Measurements from ENCODE around the gene ARHGEF11. TPM values are rescaled to one million over a fixed set of nuclear protein-coding genes. Genes with fewer than 3 reads are reported as not detected.

ARHGEF11 gene
- total and polyA plus RNA-seq, 10 donors, result 3.4 to 65.3 (median 42.7) TPM

GRCh38 chr1:156957634-156958033, 87.9 kb downstream of the ARHGEF11 start:
- H3K27me3 ChIP-seq (replicated peaks in 1 of 7), result no peaks in the 10 kb centered on the region
- no peak for DNase-seq
- H3K4me1 ChIP-seq, result peaks cover 0 to 12% (median 0%) of the 10 kb centered on the region in 6 donors
- TF ChIP-seq POLR2A (IDR thresholded peaks at IDR 0.05) (no peak), POLR2AphosphoS5 (IDR thresholded peaks at IDR 0.05) (no peak), CTCF (IDR thresholded peaks at IDR 0.05 in 8 of 11, conservative IDR thresholded peaks at IDR 0.05 in 3 of 11) (no peak)
- 78 to 95% (median 86%) methylated on average over 3 of the region's 3 CpGs for WGBS, 5 donors
- no peak overlapping the region for H3K4me3 ChIP-seq
- no peaks in the 10 kb centered on the region for H3K9me3 ChIP-seq
- intact Hi-C loops (cut with DNase I; ENCODE audit: low total_unique reads), result loop anchor here (10.0 kb wide), 1 partner anchor 77 kb away; no protein-coding TSS in a partner anchor
- no peak overlapping the region for H3K27ac ChIP-seq
- peaks cover 3 to 100% (median 50%) of the 10 kb centered on the region in 6 donors for H3K36me3 ChIP-seq

- TF ChIP-seq CTCF (IDR thresholded peaks at IDR 0.05 in 8 of 11, conservative IDR thresholded peaks at IDR 0.05 in 3 of 11), result no peak
- TF ChIP-seq POLR2A (IDR thresholded peaks at IDR 0.05), result no peak
- TF ChIP-seq POLR2AphosphoS5 (IDR thresholded peaks at IDR 0.05), result no peak
- intact Hi-C loops (cut with DNase I; ENCODE audit: low total_unique reads), result loop anchor here (10.0 kb wide), 1 partner anchor 78 kb away; no protein-coding TSS in a partner anchor
- no peak overlapping the region for H3K27ac ChIP-seq
- H3K36me3 ChIP-seq, result peaks cover 3 to 100% (median 54%) of the 10 kb centered on the region in 6 donors
- no peak for DNase-seq
- no peaks in the 10 kb centered on the region for H3K27me3 ChIP-seq (replicated peaks in 1 of 7)
- H3K4me3 ChIP-seq, result no peak overlapping the region
- no peaks in the 10 kb centered on the region for H3K9me3 ChIP-seq
- H3K4me1 ChIP-seq, result no peaks in the 10 kb centered on the region
- WGBS, 5 donors, result 92 to 95% (median 93%) methylated on average over 10 of the region's 10 CpGs
Measured at GRCh38 chr1:156956333-156956732, 89.2 kb downstream of the ARHGEF11 start.

GRCh38 chr1:156953571-156953970, 92.0 kb downstream of the ARHGEF11 start:
- no peak for DNase-seq
- TF ChIP-seq POLR2AphosphoS5 (IDR thresholded peaks at IDR 0.05) (no peak), POLR2A (IDR thresholded peaks at IDR 0.05) (no peak), CTCF (IDR thresholded peaks at IDR 0.05 in 8 of 11, conservative IDR thresholded peaks at IDR 0.05 in 3 of 11) (no peak)
- H3K4me3 ChIP-seq, result no peak overlapping the region
- intact Hi-C loops (cut with DNase I; ENCODE audit: low total_unique reads), result loop anchor here (10.0 kb wide), 1 partner anchor 81 kb away; no protein-coding TSS in a partner anchor
- H3K4me1 ChIP-seq, result no peaks in the 10 kb centered on the region
- H3K27me3 ChIP-seq (replicated peaks in 1 of 7), result no peaks in the 10 kb centered on the region
- WGBS, 5 donors, result 52 to 86% (median 71%) methylated on average over 2 of the region's 2 CpGs
- peaks cover 0 to 100% (median 51%) of the 10 kb centered on the region in 6 donors for H3K36me3 ChIP-seq
- H3K9me3 ChIP-seq, result no peaks in the 10 kb centered on the region
- H3K27ac ChIP-seq, result no peak overlapping the region

GRCh38 chr1:156951371-156951770, 94.2 kb downstream of the ARHGEF11 start:
- H3K9me3 ChIP-seq, result no peaks in the 10 kb centered on the region
- DNase-seq, result no peak
- H3K4me3 ChIP-seq, result no peak overlapping the region
- H3K27me3 ChIP-seq (replicated peaks in 1 of 7), result no peaks in the 10 kb centered on the region
- WGBS, 5 donors, result 85 to 93% (median 89%) methylated on average over 5 of the region's 5 CpGs
- H3K4me1 ChIP-seq, result no peaks in the 10 kb centered on the region
- TF ChIP-seq CTCF (IDR thresholded peaks at IDR 0.05 in 8 of 11, conservative IDR thresholded peaks at IDR 0.05 in 3 of 11), result no peak
- H3K27ac ChIP-seq, result no peak overlapping the region
- peaks cover 0 to 100% (median 55%) of the 10 kb centered on the region in 6 donors for H3K36me3 ChIP-seq
- intact Hi-C loops (cut with DNase I; ENCODE audit: low total_unique reads), result loop anchor here (10.0 kb wide), 1 partner anchor 83 kb away; no protein-coding TSS in a partner anchor

Data from spleen (tissue), 11 donors.